Astrocyte (in vitro differentiated cells and primary cell): ENCODE measurements around the gene INPP5A.

Source experiments
- CTCF ChIP-seq: IDR thresholded peaks from 2 replicates; pipeline ENCODE4 v1.5.1; 2011; ENCODE audit warnings: low read depth, mild to moderate bottlenecking, inconsistent platforms, low read length, moderate library complexity; ENCODE audit not compliant: insufficient read depth
- EZH2 ChIP-seq: IDR thresholded peaks from 2 replicates; pipeline ENCODE4 v1.6.1; 2012; ENCODE audit warnings: mild to moderate bottlenecking, low read length, inconsistent platforms; ENCODE audit not compliant: insufficient read depth

- no peak for TF ChIP-seq CTCF
- TF ChIP-seq EZH2 = no peak
Observed at GRCh38 chr10:132639470-132639869, 101.9 kb downstream of the INPP5A start.
